Measurements from ENCODE around the gene LBR. TPM values are rescaled to one million over a fixed set of nuclear protein-coding genes. Genes with fewer than 3 reads are reported as not detected.

The LBR gene
- total RNA-seq, 4 donors from 2014 or later = 17.7 to 30.8 (median 25.1) TPM

- no peaks in the 10 kb centered on the region for H3K27me3 ChIP-seq
- TF ChIP-seq CTCF (IDR thresholded peaks at IDR 0.05) (no peak), POLR2A (IDR thresholded peaks at IDR 0.05) (no peak), EP300 (IDR thresholded peaks at IDR 0.05) (no peak)
- no peak for DNase-seq (ENCODE audit: low spot score in 2 of 2)
- 68 to 69% methylated on average over 2 of the region's 2 CpGs for WGBS, 2 donors
- H3K36me3 ChIP-seq = peaks cover 0 to 84% (median 0%) of the 10 kb centered on the region in 3 donors
- peaks cover 0 to 4% (median 0%) of the 10 kb centered on the region in 4 donors for H3K4me1 ChIP-seq
- no peaks in the 10 kb centered on the region for H3K9me3 ChIP-seq
- H3K4me3 ChIP-seq = no peak overlapping the region
- no peak overlapping the region for H3K27ac ChIP-seq
These were observed 9.8 kb downstream of the LBR start for GRCh38 chr1:225418059-225418458.

- 90 to 93% methylated on average over 11 of the region's 11 CpGs for whole genome bisulfite sequencing, 2 donors
- Histone ChIP-seq H3K27me3 (no peaks in the 10 kb centered on the region), H3K9me3 (no peaks in the 10 kb centered on the region), H3K36me3 (peaks cover 2 to 91% (median 4%) of the 10 kb centered on the region in 3 donors), H3K4me1 (peaks cover 0 to 4% (median 0%) of the 10 kb centered on the region in 4 donors), H3K27ac (no peak overlapping the region), H3K4me3 (no peak overlapping the region)
- TF ChIP-seq POLR2A (IDR thresholded peaks at IDR 0.05) (no peak), CTCF (IDR thresholded peaks at IDR 0.05) (no peak), EP300 (IDR thresholded peaks at IDR 0.05) (no peak)
- no peak for DNase-seq (ENCODE audit: low spot score in 2 of 2)
These were observed 11.7 kb downstream of the LBR start for GRCh38 chr1:225415967-225416745.

GRCh38 chr1:225415307-225415706, 12.5 kb downstream of the LBR start:
- Histone ChIP-seq H3K9me3 (no peaks in the 10 kb centered on the region), H3K27ac (no peak overlapping the region), H3K4me1 (peaks cover 0 to 4% (median 0%) of the 10 kb centered on the region in 4 donors), H3K27me3 (no peaks in the 10 kb centered on the region), H3K36me3 (peaks cover 2 to 91% (median 4%) of the 10 kb centered on the region in 3 donors), H3K4me3 (no peak overlapping the region)
- TF ChIP-seq EP300 (IDR thresholded peaks at IDR 0.05) (no peak), CTCF (IDR thresholded peaks at IDR 0.05) (no peak), POLR2A (IDR thresholded peaks at IDR 0.05) (no peak)
- WGBS, 2 donors = 97 to 99% methylated on average over 4 of the region's 4 CpGs
- no peak for DNase-seq (ENCODE audit: low spot score in 2 of 2)

GRCh38 chr1:225413708-225414375, 14.0 kb downstream of the LBR start:
- DNase-seq (ENCODE audit: low spot score in 2 of 2) = no peak

More at GRCh38 chr1:225413708-225414375, 14.0 kb downstream of the LBR start:
- H3K4me3 ChIP-seq = no peak overlapping the region
- no peaks in the 10 kb centered on the region for H3K9me3 ChIP-seq
- WGBS, 2 donors = 85 to 89% methylated on average over 5 of the region's 5 CpGs
- H3K27ac ChIP-seq = no peak overlapping the region
- H3K36me3 ChIP-seq = peaks cover 4 to 89% (median 5%) of the 10 kb centered on the region in 3 donors
- H3K4me1 ChIP-seq = peaks cover 0 to 4% (median 0%) of the 10 kb centered on the region in 4 donors
- no peak for TF ChIP-seq EP300 (IDR thresholded peaks at IDR 0.05)
- no peak for TF ChIP-seq CTCF (IDR thresholded peaks at IDR 0.05)
- H3K27me3 ChIP-seq = no peaks in the 10 kb centered on the region
